Coronary artery (tissue), 2 donors: ENCODE measurements around the gene SPON1.

Source experiments
- DNase-seq: peaks from one replicate; pipeline ENCODE4 v3.0.0-alpha.2; 2017; ENCODE audit warnings: low spot score
- H3K27ac ChIP-seq, 2 donors: fragments of 200-600 bp; sonication (generic); one replicate each; pipeline ENCODE4 v1.5.1; 2016 to 2019
- H3K4me3 ChIP-seq: fragments of 200-600 bp; sonication (generic); 2 replicates; pipeline ENCODE4 v1.5.1; 2016; ENCODE audit warnings: mild to moderate bottlenecking, moderate library complexity
- TF ChIP-seq, protein P1 (sequence below): fragments of 200-600 bp; sonication (generic); IDR thresholded peaks from one replicate; pipeline ENCODE4 v1.5.1; 2019; ENCODE audit warnings: antibody characterized with exemption

The SPON1 gene

DNA sequence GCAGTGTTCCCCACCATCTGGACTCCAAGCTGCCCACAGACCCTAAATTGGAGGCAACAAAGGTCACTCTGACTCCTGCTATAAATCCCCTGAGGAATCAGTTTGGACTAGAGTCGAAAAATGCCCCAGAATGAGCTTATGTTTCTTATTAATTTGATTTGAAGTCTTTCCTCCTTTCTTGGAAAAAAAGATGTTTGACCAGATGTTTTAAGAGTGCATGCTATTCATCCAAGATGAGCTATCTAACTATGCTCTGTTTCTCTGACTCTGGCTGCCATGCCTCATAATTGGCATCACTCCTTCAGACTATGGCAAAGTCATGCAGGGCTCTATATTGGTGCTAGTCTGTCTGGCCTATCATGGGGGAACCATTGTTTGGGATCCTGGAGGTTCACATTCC lies 174.0 kb downstream of the SPON1 start:
- H3K4me3 ChIP-seq = no peak overlapping the region
- TF ChIP-seq, protein P1, sequence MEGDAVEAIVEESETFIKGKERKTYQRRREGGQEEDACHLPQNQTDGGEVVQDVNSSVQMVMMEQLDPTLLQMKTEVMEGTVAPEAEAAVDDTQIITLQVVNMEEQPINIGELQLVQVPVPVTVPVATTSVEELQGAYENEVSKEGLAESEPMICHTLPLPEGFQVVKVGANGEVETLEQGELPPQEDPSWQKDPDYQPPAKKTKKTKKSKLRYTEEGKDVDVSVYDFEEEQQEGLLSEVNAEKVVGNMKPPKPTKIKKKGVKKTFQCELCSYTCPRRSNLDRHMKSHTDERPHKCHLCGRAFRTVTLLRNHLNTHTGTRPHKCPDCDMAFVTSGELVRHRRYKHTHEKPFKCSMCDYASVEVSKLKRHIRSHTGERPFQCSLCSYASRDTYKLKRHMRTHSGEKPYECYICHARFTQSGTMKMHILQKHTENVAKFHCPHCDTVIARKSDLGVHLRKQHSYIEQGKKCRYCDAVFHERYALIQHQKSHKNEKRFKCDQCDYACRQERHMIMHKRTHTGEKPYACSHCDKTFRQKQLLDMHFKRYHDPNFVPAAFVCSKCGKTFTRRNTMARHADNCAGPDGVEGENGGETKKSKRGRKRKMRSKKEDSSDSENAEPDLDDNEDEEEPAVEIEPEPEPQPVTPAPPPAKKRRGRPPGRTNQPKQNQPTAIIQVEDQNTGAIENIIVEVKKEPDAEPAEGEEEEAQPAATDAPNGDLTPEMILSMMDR = no peak
- no peak for DNase-seq

DNA sequence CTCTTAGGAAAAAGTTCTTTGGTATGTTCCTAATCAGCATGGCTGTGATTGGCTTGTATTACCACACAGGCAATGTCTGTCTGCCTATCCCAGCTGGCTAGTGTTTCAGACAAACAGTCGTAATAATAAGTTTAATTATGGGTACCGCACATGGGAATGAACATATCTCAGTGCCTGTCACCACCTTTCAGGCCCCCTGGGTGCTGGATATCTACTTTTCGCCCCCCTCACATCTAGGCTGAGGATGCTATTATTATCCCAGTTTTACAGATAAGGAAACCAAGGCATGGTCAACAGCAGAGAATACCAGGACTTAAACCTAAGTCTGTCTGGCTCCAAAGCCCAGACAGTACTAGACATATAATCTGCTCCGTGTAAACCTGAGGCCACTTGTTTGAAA lies 174.8 kb downstream of the SPON1 start:
- TF ChIP-seq, protein P1 = no peak
- H3K27ac ChIP-seq = no peak overlapping the region
- DNase-seq = no peak
- H3K4me3 ChIP-seq = no peak overlapping the region

More for the DNA sequence above, 174.0 kb downstream of the SPON1 start:
- no peak overlapping the region for H3K27ac ChIP-seq

DNA sequence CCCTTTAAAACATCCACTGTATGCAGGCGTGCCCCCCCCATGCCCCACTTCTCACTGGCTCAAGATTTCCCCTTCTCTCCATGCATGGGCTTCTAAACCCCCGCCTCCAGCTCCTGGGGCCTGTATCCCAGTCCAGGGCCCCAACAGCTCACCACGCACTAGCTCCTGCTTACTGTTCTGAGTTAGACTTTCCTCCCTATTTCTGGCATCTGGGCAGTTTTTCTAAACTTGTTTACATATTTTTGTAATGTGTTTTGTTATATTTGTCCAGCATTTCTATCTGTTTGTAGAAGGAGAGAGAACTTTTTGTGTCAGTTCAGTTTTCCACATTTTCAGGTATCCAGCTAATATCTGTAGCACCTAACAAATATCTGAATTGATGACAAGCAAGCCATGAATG lies 178.5 kb downstream of the SPON1 start:
- TF ChIP-seq, protein P1 = no peak
- Histone ChIP-seq H3K27ac (no peak overlapping the region), H3K4me3 (no peak overlapping the region)
- DNase-seq = no peak

DNA sequence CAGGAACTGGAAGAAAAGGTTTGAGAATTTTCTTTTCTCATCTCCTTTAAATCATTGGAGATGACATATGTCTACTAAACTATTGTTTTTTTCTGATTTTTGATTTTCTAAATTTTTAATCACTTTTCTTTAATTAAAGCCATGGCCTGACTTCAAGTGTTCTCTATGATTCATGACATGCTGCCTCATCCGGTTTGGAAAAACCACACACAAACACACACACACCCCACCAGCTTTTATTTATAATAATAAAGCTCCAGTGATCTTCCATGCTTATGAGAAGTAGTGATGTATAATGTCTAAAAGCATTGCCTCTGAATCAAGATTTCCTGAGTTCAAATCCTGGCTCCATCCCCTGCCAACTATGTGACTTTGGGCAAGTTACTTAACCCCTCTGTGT lies 179.2 kb downstream of the SPON1 start:
- no peak for DNase-seq

DNA sequence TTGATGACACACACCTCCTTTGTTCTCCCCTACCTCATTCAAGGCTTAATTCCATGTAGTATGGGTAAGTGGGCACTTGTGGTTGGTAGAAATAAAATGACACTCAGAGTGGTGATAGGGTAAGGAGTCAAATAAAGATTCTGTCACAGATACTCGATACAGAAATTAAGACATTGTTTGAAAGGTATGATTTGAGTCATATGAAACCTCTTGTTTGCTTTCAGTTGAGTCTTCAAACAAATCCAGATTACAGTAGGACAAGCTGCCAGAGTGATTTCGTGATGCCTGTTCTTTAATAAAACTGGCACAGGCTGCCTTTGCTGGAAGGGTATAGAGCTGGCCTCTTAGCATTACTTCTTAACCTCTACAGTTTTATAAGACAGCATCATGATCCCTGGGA lies 182.4 kb downstream of the SPON1 start:
- DNase-seq = no peak
- H3K27ac ChIP-seq = no peak overlapping the region
- TF ChIP-seq, protein P1 = no peak
- no peak overlapping the region for H3K4me3 ChIP-seq

More for the DNA sequence above, 179.2 kb downstream of the SPON1 start:
- TF ChIP-seq, protein P1 = no peak
- no peak overlapping the region for H3K27ac ChIP-seq
- no peak overlapping the region for H3K4me3 ChIP-seq

- Histone ChIP-seq H3K27ac (no peak overlapping the region), H3K4me3 (no peak overlapping the region)
- DNase-seq = no peak
- TF ChIP-seq, protein P1 = peak; percentile 38
Observed at GRCh38 chr11:14148653-14149273, 186.2 kb downstream of the SPON1 start.

DNA sequence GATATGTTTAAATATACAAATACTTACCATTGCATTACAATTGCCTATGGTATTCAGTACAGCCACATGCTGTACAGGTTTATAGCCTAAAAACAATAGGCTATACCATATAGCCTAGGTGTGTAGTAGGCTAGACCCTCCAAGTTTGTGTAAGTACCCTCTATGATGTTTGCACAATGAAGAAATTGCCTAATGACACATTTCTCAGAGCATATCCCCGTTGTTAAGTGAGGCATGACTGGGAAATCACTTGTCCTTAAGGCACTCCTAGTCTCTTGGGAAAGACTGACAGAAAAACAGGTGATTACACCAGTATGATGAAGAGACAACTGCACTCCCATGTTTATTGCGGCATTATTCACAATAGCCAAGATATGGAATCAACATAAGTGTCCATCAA lies 187.2 kb downstream of the SPON1 start:
- no peak for DNase-seq
- Histone ChIP-seq H3K4me3 (no peak overlapping the region), H3K27ac (no peak overlapping the region)
- TF ChIP-seq, protein P1 = no peak
